Measurements from ENCODE around the gene GLT1D1. TPM values are rescaled to one million over a fixed set of nuclear protein-coding genes. Genes with fewer than 3 reads are reported as not detected.
"Not testable (repeated sequence)": the region's sequence is repeated elsewhere in the genome, so short reads cannot be mapped to it uniquely, and the experiment has no call there.

The GLT1D1 gene
- total RNA-seq, 4 donors from 2014 or later = not detected

DNA sequence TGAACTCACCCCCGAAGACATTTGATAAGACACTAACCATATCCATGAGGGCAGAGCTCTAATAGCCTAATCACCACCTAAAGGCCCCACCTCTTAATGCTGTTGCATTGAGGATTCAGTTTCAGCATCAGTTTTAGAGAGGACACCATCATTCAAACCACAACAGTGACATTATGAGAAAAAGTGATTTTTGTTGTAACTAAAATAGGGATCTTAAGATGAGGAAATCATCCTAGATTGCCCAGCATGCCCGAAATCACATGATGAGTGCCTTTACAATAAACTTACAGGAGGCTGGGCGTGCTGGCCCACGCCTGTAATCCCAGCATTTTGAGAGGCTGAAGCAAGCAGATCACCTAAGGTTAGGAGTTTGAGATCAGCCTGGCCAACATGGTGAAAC, 9.7 kb upstream of the GLT1D1 start:
- in situ Hi-C loops (cut with MboI; ENCODE audit: low pct_ligation_motif_present in 1 of 4, low pct_unique_long_range_greater_than_20kb in 1 of 4, low sequenced_read_pairs in 3 of 4) (no loop called here), intact Hi-C loops (cut with DNase I; ENCODE audit: low total_unique reads) (no loop called here)
- no peaks in the 10 kb centered on the region for H3K36me3 ChIP-seq
- no peaks in the 10 kb centered on the region for H3K27me3 ChIP-seq
- no peak for DNase-seq
- no peaks in the 10 kb centered on the region for H3K4me1 ChIP-seq
- H3K27ac ChIP-seq = no peak overlapping the region
- no peaks in the 10 kb centered on the region for H3K9me3 ChIP-seq
- no peak for TF ChIP-seq EP300 (IDR thresholded peaks at IDR 0.05; ENCODE audit: low read depth)
- no peak for TF ChIP-seq POLR2AphosphoS5 (IDR thresholded peaks at IDR 0.05)
- no peak for TF ChIP-seq POLR2A (IDR thresholded peaks at IDR 0.05)
- TF ChIP-seq, protein P1, sequence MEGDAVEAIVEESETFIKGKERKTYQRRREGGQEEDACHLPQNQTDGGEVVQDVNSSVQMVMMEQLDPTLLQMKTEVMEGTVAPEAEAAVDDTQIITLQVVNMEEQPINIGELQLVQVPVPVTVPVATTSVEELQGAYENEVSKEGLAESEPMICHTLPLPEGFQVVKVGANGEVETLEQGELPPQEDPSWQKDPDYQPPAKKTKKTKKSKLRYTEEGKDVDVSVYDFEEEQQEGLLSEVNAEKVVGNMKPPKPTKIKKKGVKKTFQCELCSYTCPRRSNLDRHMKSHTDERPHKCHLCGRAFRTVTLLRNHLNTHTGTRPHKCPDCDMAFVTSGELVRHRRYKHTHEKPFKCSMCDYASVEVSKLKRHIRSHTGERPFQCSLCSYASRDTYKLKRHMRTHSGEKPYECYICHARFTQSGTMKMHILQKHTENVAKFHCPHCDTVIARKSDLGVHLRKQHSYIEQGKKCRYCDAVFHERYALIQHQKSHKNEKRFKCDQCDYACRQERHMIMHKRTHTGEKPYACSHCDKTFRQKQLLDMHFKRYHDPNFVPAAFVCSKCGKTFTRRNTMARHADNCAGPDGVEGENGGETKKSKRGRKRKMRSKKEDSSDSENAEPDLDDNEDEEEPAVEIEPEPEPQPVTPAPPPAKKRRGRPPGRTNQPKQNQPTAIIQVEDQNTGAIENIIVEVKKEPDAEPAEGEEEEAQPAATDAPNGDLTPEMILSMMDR (IDR thresholded peaks at IDR 0.05) = no peak
- H3K4me3 ChIP-seq = no peak overlapping the region
- 84 to 85% methylated on average over 4 of the region's 4 CpGs for WGBS, 2 donors (ENCODE audit: low coverage in 1 of 2)

DNA sequence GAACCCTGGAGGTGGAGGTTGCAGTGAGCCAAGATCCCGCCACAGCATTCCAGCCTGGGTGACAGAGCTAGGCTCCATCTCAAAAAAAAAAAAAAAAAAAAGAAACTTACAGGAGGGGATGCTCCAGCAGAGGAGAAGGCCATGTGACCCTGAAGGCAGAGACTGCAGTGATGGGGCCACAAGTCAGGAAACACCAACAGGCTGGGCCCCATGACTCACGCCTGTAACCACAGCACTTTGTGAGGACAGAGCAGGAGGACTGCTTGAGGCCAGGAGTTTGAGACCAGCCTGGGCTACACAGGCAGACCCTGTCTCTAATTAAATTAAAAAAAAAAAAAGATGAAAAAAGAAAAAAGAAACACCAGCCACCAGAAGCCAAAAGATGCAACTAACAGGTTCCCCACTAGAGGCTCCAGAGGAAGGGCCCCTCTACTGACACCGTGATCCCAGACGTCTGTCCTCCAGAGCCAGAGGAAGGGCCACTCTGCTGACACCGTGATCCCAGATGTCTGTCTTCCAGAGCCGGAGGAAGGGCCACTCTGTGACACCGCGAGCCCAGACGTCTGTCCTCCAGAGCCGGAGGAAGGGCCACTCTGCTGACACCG, 9.1 kb upstream of the GLT1D1 start:
- TF ChIP-seq, protein P1 (IDR thresholded peaks at IDR 0.05) = no peak
- no peak for TF ChIP-seq POLR2AphosphoS5 (IDR thresholded peaks at IDR 0.05)
- no peak for TF ChIP-seq POLR2A (IDR thresholded peaks at IDR 0.05)
- TF ChIP-seq EP300 (IDR thresholded peaks at IDR 0.05; ENCODE audit: low read depth) = no peak
- DNase-seq = no peak
- Histone ChIP-seq H3K4me1 (no peaks in the 10 kb centered on the region), H3K4me3 (no peak overlapping the region), H3K27ac (no peak overlapping the region), H3K27me3 (no peaks in the 10 kb centered on the region), H3K36me3 (no peaks in the 10 kb centered on the region), H3K9me3 (no peaks in the 10 kb centered on the region)
- in situ Hi-C loops (cut with MboI; ENCODE audit: low pct_ligation_motif_present in 1 of 4, low pct_unique_long_range_greater_than_20kb in 1 of 4, low sequenced_read_pairs in 3 of 4) (no loop called here), intact Hi-C loops (cut with DNase I; ENCODE audit: low total_unique reads) (no loop called here)
- WGBS, 2 donors (ENCODE audit: low coverage in 1 of 2) = 62% methylated on average over 4 to 11 of the region's 11 CpGs

DNA sequence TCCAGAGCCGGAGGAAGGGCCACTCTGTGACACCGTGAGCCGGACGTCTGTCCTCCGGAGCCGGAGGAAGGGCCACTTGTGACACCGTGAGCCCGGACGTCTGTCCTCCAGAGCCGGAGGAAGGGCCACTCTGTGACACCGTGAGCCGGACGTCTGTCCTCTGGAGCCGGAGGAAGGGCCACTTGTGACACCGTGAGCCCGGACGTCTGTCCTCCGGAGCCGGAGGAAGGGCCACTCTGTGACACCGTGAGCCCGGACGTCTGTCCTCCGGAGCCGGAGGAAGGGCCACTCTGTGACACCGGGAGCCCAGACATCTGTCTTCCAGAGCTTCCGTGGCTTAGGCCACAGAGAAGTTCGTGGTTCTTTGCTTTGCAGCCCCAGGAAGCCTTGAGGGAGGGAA, 6.6 kb upstream of the GLT1D1 start:
- H3K4me1 ChIP-seq; H3K4me3 ChIP-seq; H3K36me3 ChIP-seq; H3K9me3 ChIP-seq; intact Hi-C loops (cut with DNase I; ENCODE audit: low total_unique reads); DNase-seq; H3K27me3 ChIP-seq; in situ Hi-C loops (cut with MboI; ENCODE audit: low pct_ligation_motif_present in 1 of 4, low pct_unique_long_range_greater_than_20kb in 1 of 4, low sequenced_read_pairs in 3 of 4); H3K27ac ChIP-seq: not testable (repeated sequence)
- WGBS, 2 donors (ENCODE audit: low coverage in 1 of 2) = 67 to 93% methylated on average over 1 to 23 of the region's 27 CpGs

DNA sequence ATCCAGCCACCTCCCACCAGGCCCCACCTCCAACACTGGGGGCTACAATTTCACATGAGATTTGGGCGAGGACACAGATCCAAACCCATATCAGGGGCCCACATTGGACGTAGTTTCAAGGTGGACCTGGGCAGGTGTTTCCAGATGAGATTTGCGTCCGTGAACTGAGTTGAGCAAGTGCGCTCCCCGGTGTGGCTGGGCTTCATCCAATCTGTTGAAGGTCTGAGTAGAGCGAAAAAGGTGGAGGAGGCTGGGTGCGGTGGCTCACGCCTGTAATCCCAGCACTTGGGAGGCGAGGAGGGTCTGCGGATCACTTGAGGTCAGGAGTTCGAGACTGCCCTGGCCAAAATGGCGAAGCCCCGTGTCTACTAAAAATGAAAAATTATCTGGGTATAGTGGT, 4.9 kb upstream of the GLT1D1 start:
- intact Hi-C loops (cut with DNase I; ENCODE audit: low total_unique reads) = no loop called here

DNA sequence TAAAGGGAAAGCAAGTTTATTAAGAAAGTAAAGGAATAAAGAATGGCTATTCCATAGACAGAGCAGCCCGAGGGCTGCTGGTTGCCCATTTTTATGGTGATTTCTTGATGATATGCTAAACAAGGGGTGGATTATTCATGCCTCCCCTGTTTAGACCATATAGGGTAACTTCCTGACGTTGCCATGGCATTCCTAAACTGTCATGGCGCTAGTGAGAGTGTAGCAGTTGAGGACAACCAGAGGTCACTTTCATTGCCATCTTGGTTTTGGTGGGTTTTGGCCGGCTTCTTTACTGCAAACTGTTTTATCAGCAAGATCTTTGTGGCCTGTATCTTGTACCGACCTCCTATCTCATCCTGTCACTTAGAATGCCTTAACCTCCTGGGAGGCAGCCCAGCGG, 3.5 kb upstream of the GLT1D1 start:
- H3K4me3 ChIP-seq; H3K36me3 ChIP-seq; H3K4me1 ChIP-seq; DNase-seq; in situ Hi-C loops (cut with MboI; ENCODE audit: low pct_ligation_motif_present in 1 of 4, low pct_unique_long_range_greater_than_20kb in 1 of 4, low sequenced_read_pairs in 3 of 4); H3K27ac ChIP-seq; H3K9me3 ChIP-seq; intact Hi-C loops (cut with DNase I; ENCODE audit: low total_unique reads): not testable (repeated sequence)
- H3K27me3 ChIP-seq = peaks cover 29% of the 10 kb centered on the region
- WGBS, 2 donors (ENCODE audit: low coverage in 1 of 2) = 47 to 60% methylated on average over 3 to 6 of the region's 6 CpGs

More for the DNA sequence above, 4.9 kb upstream of the GLT1D1 start:
- Histone ChIP-seq H3K4me1 (no peaks in the 10 kb centered on the region), H3K4me3 (no peak overlapping the region), H3K9me3 (no peaks in the 10 kb centered on the region), H3K27ac (no peak overlapping the region), H3K27me3 (peaks cover 16% of the 10 kb centered on the region), H3K36me3 (no peaks in the 10 kb centered on the region)
- in situ Hi-C loops (cut with MboI; ENCODE audit: low pct_ligation_motif_present in 1 of 4, low pct_unique_long_range_greater_than_20kb in 1 of 4, low sequenced_read_pairs in 3 of 4) = no loop called here
- 94 to 100% methylated on average over 1 to 14 of the region's 14 CpGs for WGBS, 2 donors (ENCODE audit: low coverage in 1 of 2)
- TF ChIP-seq POLR2AphosphoS5 (IDR thresholded peaks at IDR 0.05) (no peak), POLR2A (IDR thresholded peaks at IDR 0.05) (no peak), EP300 (IDR thresholded peaks at IDR 0.05; ENCODE audit: low read depth) (no peak)
- TF ChIP-seq, protein P1 (IDR thresholded peaks at IDR 0.05) = no peak
- DNase-seq = no peak

Measured in transverse colon (tissue), 4 donors.